ENCODE data around the gene THOC6.

DNA sequence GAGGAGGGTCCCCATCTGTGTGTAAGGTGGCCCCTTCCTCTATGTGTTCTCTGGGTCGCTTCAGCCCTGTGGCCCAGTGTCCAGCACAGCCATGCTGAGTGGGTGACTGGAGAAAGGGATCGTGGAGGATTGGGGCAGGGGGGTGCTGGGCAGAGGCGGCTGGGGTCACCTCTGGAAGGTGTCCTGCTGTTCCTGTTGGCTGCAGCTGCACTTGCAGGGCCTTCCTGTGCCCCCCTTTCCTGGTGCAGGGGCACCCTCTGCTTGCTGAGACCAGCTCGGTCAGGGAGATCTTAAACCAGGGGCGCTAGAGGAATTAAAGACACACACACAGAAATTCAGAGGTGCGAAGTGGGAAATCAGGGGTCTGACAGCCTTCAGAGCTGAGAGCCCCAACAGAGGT is 52.7 kb downstream of the THOC6 start:
- TF ChIP-seq ESRRA (IDR thresholded peaks at IDR 0.05; ENCODE audit: borderline replicate concordance, low read length) (no peak), BHLHE40 (IDR thresholded peaks at IDR 0.05; ENCODE audit: low read depth, low read length) (no peak), MAZ (IDR thresholded peaks at IDR 0.05; ENCODE audit: borderline replicate concordance, low read depth, low read length) (no peak)
